ENCODE results near the gene TPH2.

- no peak for TF ChIP-seq POLR2A (IDR thresholded peaks at IDR 0.05)
- TF ChIP-seq CTCF (IDR thresholded peaks at IDR 0.05) = no peak
Observed at GRCh38 chr12:72006766-72007165, 68.1 kb downstream of the TPH2 start.

Measured in esophagus squamous epithelium (tissue), 4 donors.